ENCODE measurements around the gene SPRYD3.
"Not testable (repeated sequence)": the region's sequence is repeated elsewhere in the genome, so short reads cannot be mapped to it uniquely, and the experiment has no call there.

SPRYD3 gene

GRCh38 chr12:53101931-53102781 lies 23.0 kb upstream of the SPRYD3 start:
- DNase-seq: no peak

GRCh38 chr12:53101266-53101665 lies 22.1 kb upstream of the SPRYD3 start:
- DNase-seq: no peak

- no peak for DNase-seq
Observed at GRCh38 chr12:53100466-53101151, 21.4 kb upstream of the SPRYD3 start.

GRCh38 chr12:53099071-53099882 lies 20.1 kb upstream of the SPRYD3 start:
- DNase-seq: peak; percentile 31

- no peak for DNase-seq
Observed at GRCh38 chr12:53098354-53098981, 19.3 kb upstream of the SPRYD3 start.

GRCh38 chr12:53097564-53098353 lies 18.6 kb upstream of the SPRYD3 start, which contains the start of gene IGFBP6:
Gene IGFBP6 (plus strand): TSS chr12:53097667. CDS start chr12:53097718, 51 bp downstream.
- peak; percentile 23 for DNase-seq

- no peak for DNase-seq
Observed at GRCh38 chr12:53097207-53097563, 18.0 kb upstream of the SPRYD3 start.

- no peak for DNase-seq
Observed at GRCh38 chr12:53096759-53097158, 17.6 kb upstream of the SPRYD3 start.

- DNase-seq: no peak
Observed at GRCh38 chr12:53096089-53096741, 17.0 kb upstream of the SPRYD3 start.

- DNase-seq: not testable (repeated sequence)
Observed at GRCh38 chr12:53095596-53095895, 16.4 kb upstream of the SPRYD3 start.

- not testable (repeated sequence) for DNase-seq
Observed at GRCh38 chr12:53094796-53095595, 15.8 kb upstream of the SPRYD3 start.

GRCh38 chr12:53094394-53094787 lies 15.2 kb upstream of the SPRYD3 start:
- no peak for DNase-seq

- DNase-seq: no peak
Observed at GRCh38 chr12:53093777-53094393, 14.7 kb upstream of the SPRYD3 start.

- no peak for DNase-seq
Observed at GRCh38 chr12:53091756-53092155, 12.6 kb upstream of the SPRYD3 start.

- no peak for DNase-seq
Observed at GRCh38 chr12:53090554-53090953, 11.4 kb upstream of the SPRYD3 start.

- DNase-seq: no peak
Observed at GRCh38 chr12:53090105-53090504, 10.9 kb upstream of the SPRYD3 start.

- DNase-seq: no peak
Observed at GRCh38 chr12:53086361-53086760, 7.2 kb upstream of the SPRYD3 start.

GRCh38 chr12:53082637-53083175 lies 3.5 kb upstream of the SPRYD3 start:
- DNase-seq: no peak

GRCh38 chr12:53078425-53079225 lies 565 bp downstream of the SPRYD3 start:
- peak; percentile 65 for DNase-seq

All from DMS79 treated with DMSO at 0.1 percent for 48 hours (cell line).